Neural progenitor cell (in vitro differentiated cells): ENCODE data around the gene TOB1. TPM values are rescaled to one million over a fixed set of nuclear protein-coding genes. Genes with fewer than 3 reads are reported as not detected.

ENCODE experiments used
- DNase-seq: peaks from one replicate; pipeline ENCODE4 v3.0.0-alpha.2; 2016; ENCODE audit warnings: low spot score
- H2AFZ ChIP-seq: fragments of 200-600 bp; sonication (generic); replicated peaks from 2 replicates; pipeline ENCODE4 v1.6.1; 2016; ENCODE audit warnings: antibody characterized with exemption
- H3F3A ChIP-seq: fragments of 200-600 bp; sonication (generic); 2 replicates; pipeline ENCODE4 v1.6.1; 2016; ENCODE audit warnings: antibody characterized with exemption, low read depth
- H3K27ac ChIP-seq: fragments of 200-600 bp; sonication (generic); 2 replicates; pipeline ENCODE4 v1.5.1; 2016; ENCODE audit warnings: mild to moderate bottlenecking
- H3K27me3 ChIP-seq: fragments of 200-600 bp; sonication (generic); 2 replicates; pipeline ENCODE4 v1.6.1; 2016; ENCODE audit warnings: mild to moderate bottlenecking, moderate library complexity
- H3K36me3 ChIP-seq: fragments of 200-600 bp; sonication (generic); 2 replicates; pipeline ENCODE4 v1.5.1; 2016
- H3K4me1 ChIP-seq: fragments of 200-600 bp; sonication (generic); 2 replicates; pipeline ENCODE4 v1.6.1; 2016; ENCODE audit warnings: mixed run types
- H3K4me2 ChIP-seq: fragments of 200-600 bp; sonication (generic); 2 replicates; pipeline ENCODE4 v1.6.1; 2016
- H3K4me3 ChIP-seq: fragments of 200-600 bp; sonication (generic); 2 replicates; pipeline ENCODE4 v1.5.1; 2016
- H3K79me2 ChIP-seq: fragments of 200-600 bp; sonication (generic); 2 replicates; pipeline ENCODE4 v1.6.1; 2016; ENCODE audit warnings: low read depth
- H3K9ac ChIP-seq: fragments of 200-600 bp; sonication (generic); 2 replicates; pipeline ENCODE4 v1.6.1; 2016
- H3K9me3 ChIP-seq: fragments of 200-600 bp; sonication (generic); 2 replicates; pipeline ENCODE4 v1.5.1; 2016; ENCODE audit warnings: low read depth
- H4K20me1 ChIP-seq: fragments of 200-600 bp; sonication (generic); 2 replicates; pipeline ENCODE4 v1.6.1; 2016; ENCODE audit warnings: low read depth
- H3K27ac Mint-ChIP-seq: 3 replicates; pipeline ENCODE4 v1.8.0; 2021; ENCODE audit warnings: mixed read lengths
- H3K27me3 Mint-ChIP-seq: 2 replicates; pipeline ENCODE4 v1.8.0; 2022; ENCODE audit warnings: low read depth, mild to moderate bottlenecking, inconsistent platforms, moderate library complexity, mixed read lengths; ENCODE audit not compliant: insufficient read depth
- H3K36me3 Mint-ChIP-seq: 3 replicates; pipeline ENCODE4 v1.8.0; 2021; ENCODE audit warnings: mixed read lengths
- H3K4me1 Mint-ChIP-seq: 3 replicates; pipeline ENCODE4 v1.8.0; 2021; ENCODE audit warnings: mixed read lengths
- H3K4me3 Mint-ChIP-seq: 3 replicates; pipeline ENCODE4 v1.8.0; 2021; ENCODE audit warnings: mild to moderate bottlenecking, moderate library complexity, mixed read lengths
- H3K9me3 Mint-ChIP-seq: 3 replicates; pipeline ENCODE4 v1.8.0; 2020; ENCODE audit warnings: mixed read lengths
- CTCF ChIP-seq: fragments of 200-600 bp; sonication (generic); IDR thresholded peaks from 2 replicates; pipeline ENCODE4 v1.5.1; 2017; ENCODE audit warnings: antibody characterized with exemption, mild to moderate bottlenecking
- EZH2 ChIP-seq: fragments of 200-600 bp; sonication (generic); IDR thresholded peaks from 2 replicates; pipeline ENCODE4 v1.6.1; 2017; ENCODE audit warnings: antibody characterized with exemption, mild to moderate bottlenecking, moderate library complexity
- EZH2phosphoT487 ChIP-seq: fragments of 200-600 bp; sonication (generic); IDR thresholded peaks from 2 replicates; pipeline ENCODE4 v1.6.1; 2017; ENCODE audit warnings: antibody characterized with exemption
- total RNA-seq: library from RNA; depleted of rRNA; stranded (reverse); fragments of >200 nt; gene quantifications from 2 replicates; pipeline ENCODE4 v1.2.3, GENCODE V29; 2015; ENCODE audit warnings: low replicate concordance

Gene TOB1
- 13.6 and 18.2 TPM in 2 replicates for total RNA-seq

GRCh38 chr17:50866261-50866949, at the start of gene TOB1:
TOB1 (minus strand) TSS chr17:50866354; CDS start chr17:50864017, 2,337 bp downstream.
- H3K79me2 ChIP-seq = peaks cover 62% of the 10 kb centered on the region
- Mint-ChIP-seq H3K4me1 (peaks cover 39% of the 10 kb centered on the region), H3K36me3 (peaks cover 11% of the 10 kb centered on the region), H3K27ac (peak within 1 kb of the TSS; percentile 99), H3K9me3 (peaks cover 3% of the 10 kb centered on the region), H3K27me3 (peaks cover 6% of the 10 kb centered on the region), H3K4me3 (peak within 1 kb of the TSS; percentile 100)
- H3K4me2 ChIP-seq = peak within 1 kb of the TSS; percentile 98
- H3K4me1 ChIP-seq = peaks cover 29% of the 10 kb centered on the region
- H3K9ac ChIP-seq = peak within 1 kb of the TSS; percentile 77
- no peak for TF ChIP-seq EZH2phosphoT487
- no peak for TF ChIP-seq CTCF
- no peak for TF ChIP-seq EZH2
- H3F3A ChIP-seq = peaks cover 66% of the 10 kb centered on the region
- no peak within 1 kb of the TSS for H2AFZ ChIP-seq
- no peaks in the 10 kb centered on the region for H3K9me3 ChIP-seq
- DNase-seq = peak; percentile 99
- H3K27ac ChIP-seq = peak within 1 kb of the TSS; percentile 92
- H4K20me1 ChIP-seq = peaks cover 40% of the 10 kb centered on the region
- H3K36me3 ChIP-seq = peaks cover 16% of the 10 kb centered on the region
- no peaks in the 10 kb centered on the region for H3K27me3 ChIP-seq
- peak within 1 kb of the TSS; percentile 94 for H3K4me3 ChIP-seq

GRCh38 chr17:50914505-50915063, 48.4 kb upstream of the TOB1 start:
- Histone ChIP-seq H2AFZ (peak overlapping the region; percentile 12), H3K4me1 (peaks cover 48% of the 10 kb centered on the region), H3F3A (peaks cover 29% of the 10 kb centered on the region), H3K27me3 (no peaks in the 10 kb centered on the region), H3K79me2 (no peaks in the 10 kb centered on the region), H3K4me2 (no peak overlapping the region), H3K9ac (no peak overlapping the region), H3K27ac (no peak overlapping the region), H4K20me1 (no peaks in the 10 kb centered on the region), H3K36me3 (no peaks in the 10 kb centered on the region), H3K4me3 (no peak overlapping the region), H3K9me3 (no peaks in the 10 kb centered on the region)
- Mint-ChIP-seq H3K27me3 (peaks cover 4% of the 10 kb centered on the region), H3K4me1 (peaks cover 62% of the 10 kb centered on the region), H3K36me3 (no peaks in the 10 kb centered on the region), H3K9me3 (no peaks in the 10 kb centered on the region), H3K4me3 (peak overlapping the region; percentile 15), H3K27ac (no peak overlapping the region)
- no peak for TF ChIP-seq EZH2
- TF ChIP-seq EZH2phosphoT487 = no peak
- no peak for TF ChIP-seq CTCF
- DNase-seq = peak; percentile 46

- Histone ChIP-seq H3K9me3 (no peaks in the 10 kb centered on the region), H3K4me3 (no peak overlapping the region)
Measured at GRCh38 chr17:50913120-50913519, 47.0 kb upstream of the TOB1 start.

More at GRCh38 chr17:50913120-50913519, 47.0 kb upstream of the TOB1 start:
- Mint-ChIP-seq H3K4me1 (peaks cover 59% of the 10 kb centered on the region), H3K36me3 (no peaks in the 10 kb centered on the region), H3K4me3 (no peak overlapping the region), H3K27me3 (peaks cover 5% of the 10 kb centered on the region), H3K9me3 (no peaks in the 10 kb centered on the region), H3K27ac (no peak overlapping the region)
- no peak overlapping the region for H2AFZ ChIP-seq
- TF ChIP-seq EZH2phosphoT487 (no peak), EZH2 (no peak), CTCF (no peak)
- no peak overlapping the region for H3K4me2 ChIP-seq
- H3K79me2 ChIP-seq = no peaks in the 10 kb centered on the region
- no peak overlapping the region for H3K9ac ChIP-seq
- no peaks in the 10 kb centered on the region for H4K20me1 ChIP-seq
- H3K27ac ChIP-seq = no peak overlapping the region
- H3K36me3 ChIP-seq = no peaks in the 10 kb centered on the region
- H3K4me1 ChIP-seq = peaks cover 44% of the 10 kb centered on the region
- H3F3A ChIP-seq = peaks cover 41% of the 10 kb centered on the region
- no peak for DNase-seq
- no peaks in the 10 kb centered on the region for H3K27me3 ChIP-seq
